ENCODE data around the gene TLK2.

Gene TLK2

GRCh38 chr17:62565817-62566216 is 87.2 kb downstream of the TLK2 start:
- no peak for DNase-seq
- Mint-ChIP-seq H3K9me3 (no peaks in the 10 kb centered on the region), H3K27me3 (ENCODE audit: low read depth, poor library complexity) (no peaks in the 10 kb centered on the region), H3K27ac (peak overlapping the region; percentile 44), H3K4me3 (no peak overlapping the region), H3K36me3 (ENCODE audit: low read depth) (peaks cover 83% of the 10 kb centered on the region), H3K4me1 (no peaks in the 10 kb centered on the region)
- TF ChIP-seq, protein P1, sequence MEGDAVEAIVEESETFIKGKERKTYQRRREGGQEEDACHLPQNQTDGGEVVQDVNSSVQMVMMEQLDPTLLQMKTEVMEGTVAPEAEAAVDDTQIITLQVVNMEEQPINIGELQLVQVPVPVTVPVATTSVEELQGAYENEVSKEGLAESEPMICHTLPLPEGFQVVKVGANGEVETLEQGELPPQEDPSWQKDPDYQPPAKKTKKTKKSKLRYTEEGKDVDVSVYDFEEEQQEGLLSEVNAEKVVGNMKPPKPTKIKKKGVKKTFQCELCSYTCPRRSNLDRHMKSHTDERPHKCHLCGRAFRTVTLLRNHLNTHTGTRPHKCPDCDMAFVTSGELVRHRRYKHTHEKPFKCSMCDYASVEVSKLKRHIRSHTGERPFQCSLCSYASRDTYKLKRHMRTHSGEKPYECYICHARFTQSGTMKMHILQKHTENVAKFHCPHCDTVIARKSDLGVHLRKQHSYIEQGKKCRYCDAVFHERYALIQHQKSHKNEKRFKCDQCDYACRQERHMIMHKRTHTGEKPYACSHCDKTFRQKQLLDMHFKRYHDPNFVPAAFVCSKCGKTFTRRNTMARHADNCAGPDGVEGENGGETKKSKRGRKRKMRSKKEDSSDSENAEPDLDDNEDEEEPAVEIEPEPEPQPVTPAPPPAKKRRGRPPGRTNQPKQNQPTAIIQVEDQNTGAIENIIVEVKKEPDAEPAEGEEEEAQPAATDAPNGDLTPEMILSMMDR (IDR thresholded peaks at IDR 0.05), result no peak

DNA sequence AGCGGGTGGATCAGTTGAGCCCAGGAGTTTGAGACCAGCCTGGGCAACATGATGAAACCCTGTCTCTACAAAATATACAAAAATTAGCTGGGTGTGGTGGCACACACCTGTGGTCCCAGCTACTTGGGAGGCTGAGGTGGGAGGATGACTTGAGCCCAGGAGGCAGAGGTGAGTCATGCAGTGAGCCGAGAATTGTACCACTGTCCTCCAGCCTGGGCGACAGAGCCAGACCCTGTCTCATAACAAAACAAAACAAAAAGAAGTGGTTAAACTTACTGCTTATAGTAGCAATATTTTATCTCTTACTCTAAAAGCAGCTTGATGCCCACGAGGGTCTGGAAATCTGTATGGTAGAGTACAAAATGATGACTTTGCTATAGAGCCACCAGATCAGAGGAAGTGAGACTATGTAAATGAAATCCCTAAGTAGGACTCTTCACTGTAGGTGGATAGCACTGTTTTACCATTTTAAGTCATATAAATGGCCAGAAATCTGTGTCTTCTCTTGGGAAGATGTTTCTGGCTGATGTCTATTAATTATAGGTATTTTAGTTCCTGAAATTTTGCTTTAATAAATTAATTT is 88.5 kb downstream of the TLK2 start:
- TF ChIP-seq, protein P1 (IDR thresholded peaks at IDR 0.05), result no peak
- no peak overlapping the region for H3K27ac Mint-ChIP-seq

DNA sequence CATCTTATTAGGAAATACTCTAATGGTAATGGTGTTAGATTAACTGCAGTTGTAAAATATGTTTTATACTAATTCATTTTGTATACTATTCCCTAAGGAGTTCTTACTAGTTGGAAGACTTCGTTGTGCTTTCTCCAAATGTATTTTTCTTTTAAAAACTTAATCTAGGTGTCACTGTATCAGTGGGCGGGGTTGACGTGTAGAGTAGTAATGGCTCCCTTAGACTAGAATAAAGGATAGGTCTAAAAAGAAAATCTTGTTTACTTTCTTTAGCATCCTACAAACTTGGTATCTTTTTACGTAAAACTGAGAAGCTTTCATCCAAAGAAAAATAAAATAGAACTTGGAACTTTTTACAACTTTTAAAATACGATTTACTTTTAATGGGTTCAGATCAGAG is 93.9 kb downstream of the TLK2 start:
- no peak overlapping the region for H3K4me3 Mint-ChIP-seq
- H3K4me1 Mint-ChIP-seq, result peaks cover 10% of the 10 kb centered on the region
- TF ChIP-seq, protein P1 (IDR thresholded peaks at IDR 0.05), result no peak
- no peaks in the 10 kb centered on the region for H3K9me3 Mint-ChIP-seq
- no peaks in the 10 kb centered on the region for H3K27me3 Mint-ChIP-seq (ENCODE audit: low read depth, poor library complexity)
- DNase-seq, result no peak
- H3K27ac Mint-ChIP-seq, result no peak overlapping the region
- H3K36me3 Mint-ChIP-seq (ENCODE audit: low read depth), result peaks cover 75% of the 10 kb centered on the region

More for the DNA sequence above, 88.5 kb downstream of the TLK2 start:
- Mint-ChIP-seq H3K36me3 (ENCODE audit: low read depth) (peaks cover 82% of the 10 kb centered on the region), H3K4me3 (no peak overlapping the region), H3K27me3 (ENCODE audit: low read depth, poor library complexity) (no peaks in the 10 kb centered on the region), H3K9me3 (no peaks in the 10 kb centered on the region), H3K4me1 (no peaks in the 10 kb centered on the region)
- DNase-seq, result no peak

DNA sequence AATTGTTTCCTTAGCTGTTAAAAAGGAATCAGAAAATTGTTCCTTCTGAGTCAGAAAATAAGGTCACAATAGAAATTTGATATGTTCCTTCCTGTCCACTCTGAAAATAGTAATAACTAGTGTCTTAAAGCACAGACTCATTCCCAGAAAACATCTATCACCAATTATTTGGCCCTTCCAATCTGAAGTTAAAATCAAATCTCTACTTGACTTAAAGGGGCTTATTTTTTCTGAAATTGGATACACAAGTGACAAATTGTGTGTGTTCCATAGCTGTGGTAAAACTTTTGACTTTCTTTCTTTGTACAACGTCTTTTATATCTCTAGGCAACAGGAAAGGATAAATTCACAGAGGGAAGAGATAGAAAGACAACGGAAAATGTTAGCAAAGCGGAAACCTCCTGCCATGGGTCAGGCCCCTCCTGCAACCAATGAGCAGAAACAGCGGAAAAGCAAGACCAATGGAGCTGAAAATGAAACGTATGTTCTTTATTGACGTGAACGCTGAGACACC is 94.3 kb downstream of the TLK2 start:
- no peaks in the 10 kb centered on the region for H3K27me3 Mint-ChIP-seq (ENCODE audit: low read depth, poor library complexity)
- no peaks in the 10 kb centered on the region for H3K9me3 Mint-ChIP-seq
- TF ChIP-seq, protein P1 (IDR thresholded peaks at IDR 0.05), result no peak
- no peak for DNase-seq
- peaks cover 10% of the 10 kb centered on the region for H3K4me1 Mint-ChIP-seq
- H3K4me3 Mint-ChIP-seq, result no peak overlapping the region
- H3K36me3 Mint-ChIP-seq (ENCODE audit: low read depth), result peaks cover 75% of the 10 kb centered on the region
- peak overlapping the region; percentile 84 for H3K27ac Mint-ChIP-seq

- H3K36me3 Mint-ChIP-seq (ENCODE audit: low read depth), result peaks cover 78% of the 10 kb centered on the region
- DNase-seq, result no peak
- H3K27ac Mint-ChIP-seq, result peak overlapping the region; percentile 27
- H3K9me3 Mint-ChIP-seq, result no peaks in the 10 kb centered on the region
- H3K4me3 Mint-ChIP-seq, result no peak overlapping the region
- H3K4me1 Mint-ChIP-seq, result peaks cover 10% of the 10 kb centered on the region
- TF ChIP-seq, protein P1 (IDR thresholded peaks at IDR 0.05), result no peak
- no peaks in the 10 kb centered on the region for H3K27me3 Mint-ChIP-seq (ENCODE audit: low read depth, poor library complexity)
Observed at GRCh38 chr17:62573480-62574117, 95.0 kb downstream of the TLK2 start.

DNA sequence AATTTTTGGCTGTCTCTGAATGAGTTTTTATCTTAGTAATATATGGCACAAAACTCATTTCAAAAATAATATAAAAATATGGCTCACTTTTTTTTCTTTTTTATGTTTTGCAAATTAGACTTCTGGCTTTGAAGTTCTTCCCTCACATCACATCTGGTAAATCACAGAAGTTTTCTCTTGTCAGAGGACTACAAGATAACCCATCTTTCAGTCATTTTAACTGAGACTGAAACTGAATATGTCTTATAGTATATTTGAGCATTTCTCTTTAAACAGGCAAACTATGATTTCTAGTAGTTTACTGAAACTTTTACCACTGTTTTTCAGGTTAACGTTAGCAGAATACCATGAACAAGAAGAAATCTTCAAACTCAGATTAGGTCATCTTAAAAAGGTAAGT is 97.8 kb downstream of the TLK2 start:
- no peak overlapping the region for H3K4me3 Mint-ChIP-seq
- TF ChIP-seq, protein P1 (IDR thresholded peaks at IDR 0.05), result no peak
- no peak for DNase-seq
- peaks cover 10% of the 10 kb centered on the region for H3K4me1 Mint-ChIP-seq
- no peaks in the 10 kb centered on the region for H3K27me3 Mint-ChIP-seq (ENCODE audit: low read depth, poor library complexity)
- H3K27ac Mint-ChIP-seq, result no peak overlapping the region
- no peaks in the 10 kb centered on the region for H3K9me3 Mint-ChIP-seq
- peaks cover 78% of the 10 kb centered on the region for H3K36me3 Mint-ChIP-seq (ENCODE audit: low read depth)
